Stomach (tissue), 4 donors: ENCODE measurements around the gene PPP2R5C.

Source experiments
- EP300 ChIP-seq: sonication (generic); formaldehyde crosslinking; IDR thresholded peaks from one replicate; pipeline ENCODE4 v1.6.1; 2017; ENCODE audit warnings: antibody characterized with exemption
- TF ChIP-seq, protein P1 (sequence below), 7 experiments: fragments of 450-650 bp in 4 of 7; fragments of 200-600 bp in 3 of 7; sonication (generic) in 3 of 7; IDR thresholded peaks; one replicate each; pipeline ENCODE4 v1.5.1; 2016 to 2019; ENCODE audit warnings: antibody characterized with exemption in 7 of 7, control low read depth in 2 of 7, mild to moderate bottlenecking in 1 of 7

DNA sequence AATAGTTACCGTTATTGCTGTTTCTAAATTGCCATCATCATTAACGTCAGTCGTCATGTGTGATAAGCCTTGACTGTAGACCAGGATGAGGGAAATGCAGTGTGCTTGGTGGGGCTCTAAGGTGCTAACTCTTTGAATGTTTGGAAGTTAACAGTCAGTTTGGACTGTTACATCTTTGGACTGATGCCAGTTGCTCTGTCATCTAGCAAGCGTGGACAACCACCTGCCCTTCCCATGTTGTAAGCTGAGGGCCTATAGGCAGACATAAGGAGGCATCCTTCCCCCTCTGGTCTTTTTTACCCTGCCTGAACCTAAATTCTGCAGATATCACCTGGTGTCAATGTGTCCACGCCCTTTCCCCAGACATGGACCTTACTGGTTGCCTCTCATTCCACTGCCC, 94.4 kb downstream of the PPP2R5C start:
- TF ChIP-seq, protein P1, sequence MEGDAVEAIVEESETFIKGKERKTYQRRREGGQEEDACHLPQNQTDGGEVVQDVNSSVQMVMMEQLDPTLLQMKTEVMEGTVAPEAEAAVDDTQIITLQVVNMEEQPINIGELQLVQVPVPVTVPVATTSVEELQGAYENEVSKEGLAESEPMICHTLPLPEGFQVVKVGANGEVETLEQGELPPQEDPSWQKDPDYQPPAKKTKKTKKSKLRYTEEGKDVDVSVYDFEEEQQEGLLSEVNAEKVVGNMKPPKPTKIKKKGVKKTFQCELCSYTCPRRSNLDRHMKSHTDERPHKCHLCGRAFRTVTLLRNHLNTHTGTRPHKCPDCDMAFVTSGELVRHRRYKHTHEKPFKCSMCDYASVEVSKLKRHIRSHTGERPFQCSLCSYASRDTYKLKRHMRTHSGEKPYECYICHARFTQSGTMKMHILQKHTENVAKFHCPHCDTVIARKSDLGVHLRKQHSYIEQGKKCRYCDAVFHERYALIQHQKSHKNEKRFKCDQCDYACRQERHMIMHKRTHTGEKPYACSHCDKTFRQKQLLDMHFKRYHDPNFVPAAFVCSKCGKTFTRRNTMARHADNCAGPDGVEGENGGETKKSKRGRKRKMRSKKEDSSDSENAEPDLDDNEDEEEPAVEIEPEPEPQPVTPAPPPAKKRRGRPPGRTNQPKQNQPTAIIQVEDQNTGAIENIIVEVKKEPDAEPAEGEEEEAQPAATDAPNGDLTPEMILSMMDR (IDR thresholded peaks at IDR 0.05) = no peak
- no peak for TF ChIP-seq EP300
